LNCAP (cell line): Measurements from ENCODE around the gene CEND1.

Experiments used
- TF ChIP-seq, protein P1 (sequence below): fragments of 450-650 bp; IDR thresholded peaks from 2 replicates; pipeline ENCODE4 v1.5.1; 2017; ENCODE audit warnings: mild to moderate bottlenecking

The CEND1 gene

DNA sequence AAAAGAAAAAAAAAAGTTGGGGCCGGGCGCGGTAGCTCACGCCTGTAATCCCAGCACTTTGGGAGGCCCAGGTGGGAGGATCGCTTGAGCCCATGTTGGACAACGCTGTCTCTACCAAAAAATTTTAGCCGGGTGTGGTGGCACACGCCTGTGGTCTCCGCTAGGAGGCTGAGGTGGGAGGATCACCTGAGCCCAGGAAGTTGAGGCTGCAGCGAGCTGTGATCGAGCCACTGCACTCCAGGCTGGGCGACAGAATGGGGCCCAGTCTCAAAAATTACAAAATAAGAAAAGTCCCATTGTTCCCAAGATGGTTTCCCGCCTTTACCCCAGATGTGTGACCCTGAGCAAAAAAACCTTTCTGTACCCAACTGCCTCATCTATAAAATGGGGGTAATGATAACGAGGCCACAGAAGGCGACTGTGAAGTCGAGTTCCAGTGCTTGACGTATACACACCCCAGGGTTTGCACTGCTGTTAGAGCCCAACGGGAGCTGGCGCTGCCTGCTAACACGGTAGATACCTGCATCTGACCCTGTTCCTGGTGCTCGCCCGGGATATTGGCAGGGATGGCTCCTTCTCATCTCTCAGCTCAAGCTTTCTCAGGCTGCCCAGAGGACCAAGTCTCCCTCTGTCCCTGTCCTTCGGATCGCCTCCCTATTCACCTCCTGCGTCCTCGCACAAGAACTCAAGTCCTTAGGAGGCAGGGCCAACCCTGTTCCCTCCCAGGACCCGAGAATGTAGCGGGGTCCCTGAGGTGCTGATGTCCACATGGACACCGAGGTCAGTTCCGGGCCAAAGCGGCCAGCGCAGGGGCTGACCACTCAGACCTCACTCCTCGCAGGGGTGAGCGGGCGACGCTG lies 18.8 kb upstream of the CEND1 start:
- TF ChIP-seq, protein P1, sequence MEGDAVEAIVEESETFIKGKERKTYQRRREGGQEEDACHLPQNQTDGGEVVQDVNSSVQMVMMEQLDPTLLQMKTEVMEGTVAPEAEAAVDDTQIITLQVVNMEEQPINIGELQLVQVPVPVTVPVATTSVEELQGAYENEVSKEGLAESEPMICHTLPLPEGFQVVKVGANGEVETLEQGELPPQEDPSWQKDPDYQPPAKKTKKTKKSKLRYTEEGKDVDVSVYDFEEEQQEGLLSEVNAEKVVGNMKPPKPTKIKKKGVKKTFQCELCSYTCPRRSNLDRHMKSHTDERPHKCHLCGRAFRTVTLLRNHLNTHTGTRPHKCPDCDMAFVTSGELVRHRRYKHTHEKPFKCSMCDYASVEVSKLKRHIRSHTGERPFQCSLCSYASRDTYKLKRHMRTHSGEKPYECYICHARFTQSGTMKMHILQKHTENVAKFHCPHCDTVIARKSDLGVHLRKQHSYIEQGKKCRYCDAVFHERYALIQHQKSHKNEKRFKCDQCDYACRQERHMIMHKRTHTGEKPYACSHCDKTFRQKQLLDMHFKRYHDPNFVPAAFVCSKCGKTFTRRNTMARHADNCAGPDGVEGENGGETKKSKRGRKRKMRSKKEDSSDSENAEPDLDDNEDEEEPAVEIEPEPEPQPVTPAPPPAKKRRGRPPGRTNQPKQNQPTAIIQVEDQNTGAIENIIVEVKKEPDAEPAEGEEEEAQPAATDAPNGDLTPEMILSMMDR: no peak

- TF ChIP-seq, protein P1: no peak
These were observed 14.7 kb upstream of the CEND1 start for GRCh38 chr11:804599-804964.

GRCh38 chr11:803770-804598 lies 14.1 kb upstream of the CEND1 start:
- TF ChIP-seq, protein P1: no peak

GRCh38 chr11:803467-803742 lies 13.5 kb upstream of the CEND1 start:
- TF ChIP-seq, protein P1: no peak

GRCh38 chr11:802693-803466 lies 13.0 kb upstream of the CEND1 start:
- TF ChIP-seq, protein P1: no peak

DNA sequence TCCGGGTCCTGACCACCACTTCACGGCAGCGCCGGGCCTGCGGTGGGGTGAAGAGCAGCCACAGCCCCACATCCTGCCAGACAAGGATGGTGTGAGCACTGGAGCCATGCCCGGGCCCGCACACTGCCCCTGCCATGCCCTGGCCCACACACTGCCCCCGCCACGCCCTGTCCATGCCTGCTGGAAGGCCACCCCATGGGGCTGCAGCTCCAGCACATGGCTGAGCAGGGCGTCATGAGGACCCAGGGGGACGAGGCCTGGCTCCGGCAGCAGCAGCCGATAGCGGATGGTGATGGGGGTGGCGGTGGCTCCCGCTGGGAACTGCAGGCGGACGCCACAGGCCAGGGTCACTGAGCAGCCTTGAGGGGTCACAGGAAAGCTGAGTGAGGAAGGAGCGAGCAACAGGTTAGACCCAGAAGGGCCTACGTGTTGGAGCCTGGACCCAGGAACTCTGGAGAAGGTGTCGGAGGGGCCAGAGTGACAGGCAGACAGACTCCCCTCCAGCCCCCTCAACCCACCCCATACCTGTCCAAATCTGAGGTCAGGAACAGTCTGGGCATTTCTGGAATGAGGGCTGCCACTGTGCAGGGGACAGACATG lies 12.2 kb upstream of the CEND1 start:
- TF ChIP-seq, protein P1: no peak

DNA sequence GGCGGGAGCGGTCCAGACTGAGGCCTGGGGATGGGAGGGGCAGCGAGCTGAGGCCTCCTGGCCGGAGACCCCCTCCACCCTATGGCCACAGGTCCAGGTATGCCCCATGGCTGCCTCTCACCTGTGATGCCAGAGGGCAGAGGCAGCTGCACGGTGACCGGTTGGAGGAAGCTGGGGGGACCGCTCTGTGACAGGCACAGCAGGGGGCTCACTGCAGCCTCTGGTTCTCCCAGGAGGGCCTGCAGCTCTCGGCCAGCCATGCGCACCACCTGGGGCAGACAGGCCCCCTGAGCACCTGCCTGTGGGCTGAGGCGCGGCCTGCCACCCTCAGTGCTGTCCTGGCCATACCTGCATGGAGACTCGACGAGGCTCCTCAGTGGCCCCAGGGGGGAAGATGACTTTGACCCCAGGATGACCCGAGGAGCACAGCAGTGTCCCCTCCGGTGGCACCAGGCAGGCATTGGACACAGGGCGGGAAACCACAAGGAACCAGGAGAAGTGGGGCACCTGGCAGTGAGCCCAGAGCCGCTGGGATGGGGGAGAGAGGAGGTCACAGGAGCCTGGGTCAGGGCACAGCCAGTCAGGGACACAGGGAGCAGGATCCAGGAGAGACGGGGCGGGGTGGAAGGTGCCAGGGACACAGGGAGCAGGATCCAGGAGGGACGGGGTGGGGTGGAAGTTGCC lies 11.3 kb upstream of the CEND1 start:
- TF ChIP-seq, protein P1: no peak
